Gastroesophageal sphincter (tissue), 4 donors: ENCODE measurements around the gene CDC42EP5. TPM values are rescaled to one million over a fixed set of nuclear protein-coding genes. Genes with fewer than 3 reads are reported as not detected.
"Not testable (repeated sequence)": the region's sequence is repeated elsewhere in the genome, so short reads cannot be mapped to it uniquely, and the experiment has no call there.

ENCODE experiments used
- ATAC-seq: fragments of 150-250 bp; one replicate; pipeline ENCODE4 v1.9.1; 2016; ENCODE audit warnings: mild to moderate bottlenecking, moderate library complexity
- H3K27ac ChIP-seq, 4 donors: fragments of 200-600 bp; sonication (generic) in 3 of 4; 1 replicate in 3 of 4; 2 replicates in 1 of 4; pipeline ENCODE4 v1.5.1; 2016 to 2019
- H3K27me3 ChIP-seq: fragments of 200-600 bp; sonication (generic); one replicate; pipeline ENCODE4 v1.5.1; 2019
- H3K36me3 ChIP-seq, 2 donors: fragments of 200-600 bp; sonication (generic); one replicate each; pipeline ENCODE4 v1.5.1; 2019; ENCODE audit warnings: control low read depth in 1 of 2
- H3K4me1 ChIP-seq, 3 donors: fragments of 200-600 bp; sonication (generic); 1 replicate in 2 of 3; 2 replicates in 1 of 3; pipeline ENCODE4 v1.5.1; 2016 to 2019; ENCODE audit warnings: control low read depth in 2 of 3
- H3K4me3 ChIP-seq, 2 donors: fragments of 200-600 bp; sonication (generic); one replicate each; pipeline ENCODE4 v1.5.1; 2019; ENCODE audit warnings: mild to moderate bottlenecking in 1 of 2, moderate library complexity in 1 of 2
- H3K9me3 ChIP-seq, 3 donors: fragments of 200-600 bp; sonication (generic); one replicate each; pipeline ENCODE4 v1.5.1; 2017 to 2019; ENCODE audit warnings: control low read depth in 2 of 3
- EP300 ChIP-seq: sonication (generic); formaldehyde crosslinking; IDR thresholded peaks from one replicate; pipeline ENCODE4 v1.6.1; 2017; ENCODE audit warnings: antibody characterized with exemption, mild to moderate bottlenecking
- POLR2A ChIP-seq, 2 donors: fragments of 450-650 bp; IDR thresholded peaks; one replicate each; pipeline ENCODE4 v1.6.1; 2017; ENCODE audit warnings: antibody characterized with exemption in 2 of 2, mild to moderate bottlenecking in 2 of 2, moderate library complexity in 1 of 2
- POLR2AphosphoS5 ChIP-seq: sonication (generic); formaldehyde crosslinking; IDR thresholded peaks from one replicate; pipeline ENCODE4 v1.6.1; 2017; ENCODE audit warnings: antibody characterized with exemption
- WGBS, 2 donors: methylation state at CpG; one replicate each; pipeline ENCODE4 v1.1.5; 2018; ENCODE audit warnings: low coverage in 1 of 2; 5-methylcytosine and 5-hydroxymethylcytosine counted together
- total RNA-seq, 4 donors: library from RNA; depleted of rRNA; stranded (reverse); fragments of >200 nt; gene quantifications; one replicate each; pipeline ENCODE4 v1.1.0, GENCODE V29; 2016
- TF ChIP-seq, protein P1 (sequence below), 4 experiments: fragments of 200-600 bp in 2 of 4; fragments of 450-650 bp in 2 of 4; sonication (generic) in 1 of 4; IDR thresholded peaks; one replicate each; pipeline ENCODE4 v1.5.1; 2017 to 2019; ENCODE audit warnings: antibody characterized with exemption in 4 of 4, mild to moderate bottlenecking in 2 of 4, moderate library complexity in 2 of 4

CDC42EP5 gene
- total RNA-seq, 4 donors from 2014 or later = 4.2 to 24.1 (median 12.8) TPM

DNA sequence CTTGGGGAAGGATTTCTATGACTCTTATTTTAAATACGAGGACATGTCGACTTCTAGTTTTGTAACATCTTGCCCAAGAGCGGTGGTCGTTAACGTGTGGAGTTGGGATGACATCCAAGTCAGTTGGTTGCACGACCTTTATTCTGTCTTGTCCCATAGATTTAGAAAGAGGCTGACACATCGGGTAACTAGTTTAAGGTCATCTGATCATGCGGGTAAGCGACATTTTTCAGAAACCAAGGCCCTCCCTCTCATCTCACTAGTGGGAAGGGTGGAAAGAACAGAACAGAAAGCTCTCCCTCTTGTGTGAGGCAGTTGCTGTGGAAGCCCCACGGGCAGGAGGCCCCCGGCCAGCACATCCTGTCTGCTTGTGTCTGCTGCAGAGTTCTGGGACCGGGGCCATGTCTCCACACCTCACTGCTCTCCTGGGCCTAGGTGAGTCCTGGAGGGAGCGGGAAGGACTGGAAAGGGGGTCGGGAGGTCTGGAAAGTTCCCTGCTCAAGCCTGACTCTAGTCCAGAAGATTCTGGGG, 29.5 kb upstream of the CDC42EP5 start, which contains the start of gene LAIR2:
Gene LAIR2 (plus strand): TSS at position 314 of the 531 bp plus-strand sequence. CDS start 88 bp downstream, at position 402.
- Histone ChIP-seq H3K27me3 (peaks cover 46% of the 10 kb centered on the region), H3K27ac (no peak within 1 kb of the TSS), H3K36me3 (no peaks in the 10 kb centered on the region), H3K9me3 (no peaks in the 10 kb centered on the region), H3K4me3 (no peak within 1 kb of the TSS), H3K4me1 (no peaks in the 10 kb centered on the region)
- TF ChIP-seq, protein P1, sequence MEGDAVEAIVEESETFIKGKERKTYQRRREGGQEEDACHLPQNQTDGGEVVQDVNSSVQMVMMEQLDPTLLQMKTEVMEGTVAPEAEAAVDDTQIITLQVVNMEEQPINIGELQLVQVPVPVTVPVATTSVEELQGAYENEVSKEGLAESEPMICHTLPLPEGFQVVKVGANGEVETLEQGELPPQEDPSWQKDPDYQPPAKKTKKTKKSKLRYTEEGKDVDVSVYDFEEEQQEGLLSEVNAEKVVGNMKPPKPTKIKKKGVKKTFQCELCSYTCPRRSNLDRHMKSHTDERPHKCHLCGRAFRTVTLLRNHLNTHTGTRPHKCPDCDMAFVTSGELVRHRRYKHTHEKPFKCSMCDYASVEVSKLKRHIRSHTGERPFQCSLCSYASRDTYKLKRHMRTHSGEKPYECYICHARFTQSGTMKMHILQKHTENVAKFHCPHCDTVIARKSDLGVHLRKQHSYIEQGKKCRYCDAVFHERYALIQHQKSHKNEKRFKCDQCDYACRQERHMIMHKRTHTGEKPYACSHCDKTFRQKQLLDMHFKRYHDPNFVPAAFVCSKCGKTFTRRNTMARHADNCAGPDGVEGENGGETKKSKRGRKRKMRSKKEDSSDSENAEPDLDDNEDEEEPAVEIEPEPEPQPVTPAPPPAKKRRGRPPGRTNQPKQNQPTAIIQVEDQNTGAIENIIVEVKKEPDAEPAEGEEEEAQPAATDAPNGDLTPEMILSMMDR (IDR thresholded peaks at IDR 0.05) = no peak
- TF ChIP-seq POLR2A (IDR thresholded peaks at IDR 0.05) (no peak), EP300 (no peak), POLR2AphosphoS5 (no peak)
- 70 to 85% methylated on average over 2 to 8 of the region's 14 CpGs for WGBS, 2 donors
- ATAC-seq = no peak

DNA sequence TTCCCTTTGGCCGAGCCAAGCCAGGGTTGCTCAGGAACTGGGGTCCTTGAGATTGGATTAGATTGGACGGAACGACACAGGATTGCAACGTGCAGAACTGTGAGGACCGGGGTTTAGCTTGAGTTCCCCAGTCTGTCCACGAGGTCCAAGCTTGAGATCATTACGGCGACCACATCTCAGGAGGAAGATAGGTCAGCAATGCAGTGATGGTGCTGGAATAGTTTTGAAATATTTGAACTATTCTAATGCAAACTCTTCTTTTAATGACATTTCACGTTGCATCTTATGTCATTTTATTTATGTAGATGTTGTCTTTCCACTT, 25.3 kb upstream of the CDC42EP5 start:
- not testable (repeated sequence) for ATAC-seq
- 57 to 58% methylated on average over 1 to 6 of the region's 9 CpGs for WGBS, 2 donors

GRCh38 chr19:54497747-54498450, 24.8 kb upstream of the CDC42EP5 start:
- peaks cover 48% of the 10 kb centered on the region for H3K27me3 ChIP-seq
- not testable (repeated sequence) for H3K4me3 ChIP-seq, H3K4me1 ChIP-seq, H3K36me3 ChIP-seq, H3K9me3 ChIP-seq, H3K27ac ChIP-seq, ATAC-seq
- 79 to 94% methylated on average over 3 of the region's 15 CpGs for WGBS, 2 donors

More for the DNA sequence above, 25.3 kb upstream of the CDC42EP5 start:
- not testable (repeated sequence) for H3K36me3 ChIP-seq, H3K4me3 ChIP-seq, H3K4me1 ChIP-seq, H3K27ac ChIP-seq, H3K9me3 ChIP-seq
- H3K27me3 ChIP-seq = peaks cover 49% of the 10 kb centered on the region

DNA sequence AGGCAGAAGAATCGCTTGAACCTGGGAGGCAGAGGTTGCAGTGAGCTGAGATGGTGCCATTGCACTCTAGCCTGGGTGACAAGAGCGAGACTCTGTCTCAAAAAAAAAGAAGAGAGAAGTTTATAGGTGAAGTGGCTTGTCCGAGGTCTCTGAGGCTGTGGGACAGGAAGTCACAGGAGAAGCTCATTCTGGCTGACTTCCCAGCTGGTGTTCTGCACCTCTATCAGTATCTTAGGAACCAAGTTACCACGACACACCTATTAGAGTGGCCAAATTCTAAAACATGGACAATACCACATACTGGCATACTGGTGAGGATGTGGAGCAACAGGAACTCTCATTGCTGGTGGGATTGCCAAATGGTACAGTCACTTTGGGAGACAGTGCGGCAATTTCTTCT, 22.2 kb upstream of the CDC42EP5 start:
- H3K4me3 ChIP-seq, ATAC-seq, H3K27ac ChIP-seq, H3K36me3 ChIP-seq, H3K9me3 ChIP-seq, H3K4me1 ChIP-seq: not testable (repeated sequence)
- H3K27me3 ChIP-seq = peaks cover 56% of the 10 kb centered on the region
- 64 to 67% methylated on average over 3 to 5 of the region's 5 CpGs for WGBS, 2 donors

GRCh38 chr19:54493967-54494585, 21.0 kb upstream of the CDC42EP5 start:
- Histone ChIP-seq H3K27me3 (peaks cover 48% of the 10 kb centered on the region), H3K9me3 (no peaks in the 10 kb centered on the region), H3K4me1 (no peaks in the 10 kb centered on the region), H3K4me3 (no peak overlapping the region), H3K36me3 (no peaks in the 10 kb centered on the region), H3K27ac (no peak overlapping the region)
- TF ChIP-seq, protein P1 (IDR thresholded peaks at IDR 0.05) = no peak
- TF ChIP-seq POLR2A (IDR thresholded peaks at IDR 0.05) = no peak
- TF ChIP-seq EP300 = no peak
- TF ChIP-seq POLR2AphosphoS5 = no peak
- no peak for ATAC-seq
- 68 to 71% methylated on average over 9 of the region's 10 CpGs for WGBS, 2 donors

GRCh38 chr19:54493056-54493455, 20.0 kb upstream of the CDC42EP5 start:
- H3K9me3 ChIP-seq, ATAC-seq, H3K4me3 ChIP-seq, H3K27ac ChIP-seq, H3K4me1 ChIP-seq, H3K36me3 ChIP-seq: not testable (repeated sequence)
- H3K27me3 ChIP-seq = peaks cover 48% of the 10 kb centered on the region
- 71 to 80% methylated on average over 1 of the region's 5 CpGs for WGBS, 2 donors

- TF ChIP-seq EP300 = no peak
- TF ChIP-seq, protein P1 (IDR thresholded peaks at IDR 0.05) = no peak
- TF ChIP-seq POLR2AphosphoS5 = no peak
- no peak for TF ChIP-seq POLR2A (IDR thresholded peaks at IDR 0.05)
- Histone ChIP-seq H3K36me3 (no peaks in the 10 kb centered on the region), H3K4me1 (no peaks in the 10 kb centered on the region), H3K9me3 (no peaks in the 10 kb centered on the region), H3K4me3 (no peak overlapping the region), H3K27ac (no peak overlapping the region), H3K27me3 (peaks cover 48% of the 10 kb centered on the region)
- WGBS, 2 donors = 91% methylated on average over 11 of the region's 18 CpGs; no CpG with 5 or more reads in 1 of the 2 donors
- ATAC-seq = no peak
Observed at GRCh38 chr19:54492568-54492967, 19.5 kb upstream of the CDC42EP5 start.
